Neural cell (in vitro differentiated cells): Measurements from ENCODE around the gene AK8.

Experiments used
- CTCF ChIP-seq: fragments of 450-650 bp; IDR thresholded peaks from 2 replicates; pipeline ENCODE4 v1.5.1; 2014; ENCODE audit warnings: antibody characterized with exemption, mild to moderate bottlenecking, moderate library complexity; ENCODE audit not compliant: poor library complexity, severe bottlenecking
- EZH2 ChIP-seq: fragments of 200-600, 300-800 bp; shearing (Covaris generic), sonication (generic); IDR thresholded peaks from 2 replicates; pipeline ENCODE4 v1.6.1; 2014; ENCODE audit warnings: antibody characterized with exemption, low read length, borderline replicate concordance, mild to moderate bottlenecking; ENCODE audit not compliant: insufficient read depth, poor library complexity, severe bottlenecking
- MXI1 ChIP-seq: fragments of 450-650 bp; conservative IDR thresholded peaks from 2 replicates; pipeline ENCODE4 v1.6.1; 2014; ENCODE audit warnings: antibody characterized with exemption, mild to moderate bottlenecking; ENCODE audit not compliant: poor library complexity, severe bottlenecking
- REST ChIP-seq: IDR thresholded peaks from 2 replicates; pipeline ENCODE4 v1.6.1; 2012; ENCODE audit warnings: borderline replicate concordance

GRCh38 chr9:132892400-132892799 is 14.3 kb upstream of the AK8 start:
- TF ChIP-seq EZH2 (no peak), CTCF (no peak), REST (no peak), MXI1 (no peak)
